ENCODE data around the gene PRSS27.
"Not testable (repeated sequence)": the region's sequence is repeated elsewhere in the genome, so short reads cannot be mapped to it uniquely, and the experiment has no call there.

PRSS27 gene

DNA sequence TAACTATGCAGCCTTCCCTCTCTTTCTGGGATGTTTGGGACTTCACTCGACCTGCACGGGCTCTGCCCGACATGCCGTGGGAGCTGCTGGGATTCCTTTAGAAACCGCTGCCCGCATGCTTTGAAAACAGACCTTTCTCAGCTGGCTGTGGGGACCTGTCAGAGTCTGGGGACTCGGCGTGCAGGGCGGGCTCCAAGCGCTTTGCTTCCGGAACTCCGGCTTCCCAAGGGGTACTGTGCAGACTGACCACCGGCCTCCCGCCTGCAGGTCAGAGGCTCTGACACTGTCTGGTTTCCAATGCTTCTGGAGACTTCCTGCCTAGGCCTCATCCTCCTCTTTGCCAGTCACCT is 11.8 kb downstream of the PRSS27 start:
- no peak for DNase-seq (ENCODE audit: low read depth)

DNA sequence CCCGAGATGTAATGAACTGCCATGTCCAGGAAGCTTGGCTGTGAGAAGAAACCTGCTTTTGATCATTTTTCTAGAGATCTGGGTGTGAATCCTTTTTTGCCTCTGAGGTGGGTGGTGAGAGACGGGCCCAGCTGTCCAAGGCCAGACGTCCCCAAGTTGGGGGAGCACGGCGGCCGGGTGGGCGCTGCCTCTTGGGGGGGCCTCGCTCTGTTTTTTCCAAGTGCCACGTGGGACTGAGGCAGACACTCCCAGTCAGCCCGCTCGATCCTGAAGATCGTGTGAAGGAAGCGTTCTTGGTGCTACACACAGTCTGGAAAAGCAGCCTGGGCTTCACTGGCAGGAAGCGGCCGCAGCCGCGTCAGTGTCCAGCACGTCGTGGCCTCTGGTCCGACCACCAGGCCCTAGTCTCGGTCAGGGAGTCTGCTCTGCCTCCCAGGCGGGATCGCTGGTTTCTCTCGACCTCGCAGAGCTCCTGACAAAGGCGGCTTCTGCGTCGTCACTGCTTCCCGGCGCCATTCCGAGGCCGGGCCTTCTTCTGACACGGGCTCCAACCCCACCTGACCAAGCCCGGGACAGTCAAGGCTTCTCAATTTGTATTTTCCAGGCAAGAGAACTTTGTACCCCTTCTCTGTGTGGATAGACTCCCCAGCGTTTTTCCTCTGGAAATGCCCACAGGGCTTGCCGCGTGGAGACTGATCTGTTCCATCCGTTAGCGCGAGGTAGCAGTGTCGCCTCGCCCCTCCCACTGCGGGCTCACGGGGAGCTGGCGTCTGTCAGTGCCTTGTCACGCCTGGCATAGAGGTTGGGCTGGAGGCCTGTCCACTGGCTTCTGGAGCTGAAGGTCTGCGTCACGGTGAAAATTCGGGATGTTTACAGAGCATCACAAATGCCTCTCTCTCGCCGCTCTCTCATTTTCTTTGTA is 12.4 kb downstream of the PRSS27 start:
- no peak for DNase-seq (ENCODE audit: low read depth)

DNA sequence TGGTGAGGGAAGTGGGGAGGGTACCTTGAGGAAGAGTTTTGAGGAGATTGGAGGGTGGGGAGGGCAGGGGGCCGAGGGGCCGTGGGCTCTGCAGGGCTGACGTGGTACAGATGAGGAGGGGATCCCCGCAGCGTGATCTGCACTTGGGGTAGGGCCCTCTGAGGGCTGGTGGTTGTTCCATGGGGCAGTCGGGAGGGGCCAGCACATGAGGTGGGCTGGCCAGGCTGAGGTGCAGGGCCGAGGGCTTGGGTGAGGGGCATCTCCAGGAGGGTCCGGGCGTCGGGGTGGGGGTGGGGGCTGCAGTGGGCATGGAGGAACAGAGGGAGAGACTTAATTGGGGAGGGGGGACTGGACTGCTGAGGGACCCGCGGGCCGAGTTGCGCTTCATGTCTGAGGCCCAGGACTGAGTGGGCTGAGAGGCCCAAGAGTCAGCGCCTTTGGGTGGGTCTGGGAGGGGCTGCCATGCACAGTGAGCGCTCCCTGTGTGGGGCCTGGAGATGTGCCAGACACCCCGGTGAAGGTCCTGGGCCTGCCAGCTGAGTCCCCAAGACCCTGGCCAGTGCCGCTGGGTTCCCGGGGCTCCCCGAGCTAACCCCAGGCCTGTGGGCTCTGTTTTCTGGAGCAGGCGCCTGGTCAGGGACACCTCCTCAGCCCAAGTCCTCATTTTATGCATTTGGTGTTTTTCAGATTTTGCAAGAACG is 13.3 kb downstream of the PRSS27 start:
- DNase-seq (ENCODE audit: low read depth), result no peak

DNA sequence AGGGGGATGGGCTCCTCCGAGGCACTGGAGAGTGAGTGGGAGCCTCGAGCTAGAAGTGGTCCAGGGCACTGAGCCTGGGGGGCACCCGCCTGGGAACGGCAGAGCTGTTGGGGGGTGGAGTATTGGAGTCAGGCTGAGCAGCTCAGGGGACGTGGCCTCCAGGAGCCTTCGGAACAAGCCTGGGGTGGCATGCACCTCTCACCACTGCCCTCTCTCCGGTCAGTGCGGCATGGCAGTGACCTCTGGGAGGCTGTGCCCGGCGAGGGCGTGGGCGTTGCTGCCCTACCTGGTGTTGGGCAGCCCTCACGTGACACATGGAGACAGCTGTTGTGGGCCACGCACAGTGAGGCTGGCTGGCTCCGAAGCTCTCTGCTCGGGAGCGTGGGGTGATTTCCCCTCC is 13.9 kb downstream of the PRSS27 start:
- no peak for DNase-seq (ENCODE audit: low read depth)

DNA sequence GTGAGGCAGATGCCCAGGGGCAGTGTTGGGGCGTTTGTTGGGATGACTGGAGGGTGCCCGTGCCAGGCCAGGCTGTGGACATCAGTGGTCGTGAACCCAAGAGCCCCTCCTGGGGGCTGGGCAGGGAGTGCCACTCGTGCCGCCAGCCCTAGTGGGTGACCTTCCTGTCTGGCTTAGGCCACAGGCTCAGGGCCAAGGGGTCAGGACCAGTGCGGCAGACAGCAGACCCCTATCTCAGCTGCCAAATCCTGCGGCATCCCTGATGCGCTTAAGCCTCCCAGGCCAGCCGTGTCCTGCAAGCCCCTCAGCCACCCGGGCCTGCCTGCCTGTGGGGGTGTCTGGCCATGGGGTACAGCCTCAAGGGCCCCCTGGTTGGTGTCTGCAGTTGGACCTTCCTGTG is 14.7 kb downstream of the PRSS27 start:
- DNase-seq (ENCODE audit: low read depth), result no peak

DNA sequence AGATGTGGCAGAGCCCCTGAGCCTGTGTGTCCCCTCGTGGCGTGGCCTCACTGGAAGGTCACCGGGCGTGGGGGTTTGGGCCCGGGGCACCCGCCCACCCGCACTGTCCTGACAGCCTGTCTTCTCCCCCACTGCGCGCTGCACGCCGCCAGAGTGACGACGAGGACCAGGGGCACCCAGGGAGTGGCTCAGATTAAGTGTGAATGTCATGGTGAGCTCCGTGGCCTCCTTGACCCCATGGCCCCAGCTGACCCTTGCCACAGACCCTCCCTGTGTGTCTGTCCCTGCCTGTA is 15.1 kb downstream of the PRSS27 start:
- no peak for DNase-seq (ENCODE audit: low read depth)

DNA sequence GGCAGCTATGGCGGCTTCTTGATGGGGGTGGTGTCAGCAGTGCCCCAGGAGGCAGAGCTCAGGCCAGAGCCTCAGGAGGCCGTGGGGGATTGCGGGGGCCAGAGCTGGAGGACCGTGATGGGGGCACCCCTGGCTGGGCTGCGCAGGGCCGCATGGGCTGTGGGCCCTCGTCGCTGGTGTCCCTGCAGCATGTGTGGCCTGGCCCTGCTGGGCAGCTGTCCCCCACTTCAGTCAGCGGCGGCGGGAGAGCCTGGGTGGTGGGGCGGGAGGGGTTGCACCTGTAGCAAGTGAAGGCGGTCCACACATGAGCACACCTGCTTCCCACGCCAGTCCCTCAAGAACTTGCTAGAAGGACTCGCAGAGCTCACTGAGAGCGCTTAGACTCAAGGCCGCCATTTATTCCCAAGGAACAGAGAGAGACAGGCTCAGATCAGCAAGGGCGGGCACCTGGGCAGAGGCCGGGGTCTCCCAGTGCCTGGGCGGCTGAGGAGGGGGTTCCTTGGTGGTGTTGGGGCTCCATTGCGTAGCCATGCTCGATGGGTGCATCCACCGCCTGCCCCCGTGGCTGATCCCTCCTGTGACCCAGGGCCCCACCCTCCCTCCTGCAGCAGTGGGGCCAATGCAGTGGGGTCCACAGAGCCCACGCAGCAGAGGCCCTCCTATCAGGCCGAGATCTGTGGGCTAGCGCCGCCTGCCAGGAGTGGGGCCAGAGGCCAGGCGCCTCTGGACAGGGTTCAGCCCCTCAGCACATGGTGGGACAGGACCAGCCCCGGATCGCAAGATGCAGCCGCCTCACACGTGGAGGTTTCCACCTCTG is 15.7 kb downstream of the PRSS27 start:
- DNase-seq (ENCODE audit: low read depth), result no peak

DNA sequence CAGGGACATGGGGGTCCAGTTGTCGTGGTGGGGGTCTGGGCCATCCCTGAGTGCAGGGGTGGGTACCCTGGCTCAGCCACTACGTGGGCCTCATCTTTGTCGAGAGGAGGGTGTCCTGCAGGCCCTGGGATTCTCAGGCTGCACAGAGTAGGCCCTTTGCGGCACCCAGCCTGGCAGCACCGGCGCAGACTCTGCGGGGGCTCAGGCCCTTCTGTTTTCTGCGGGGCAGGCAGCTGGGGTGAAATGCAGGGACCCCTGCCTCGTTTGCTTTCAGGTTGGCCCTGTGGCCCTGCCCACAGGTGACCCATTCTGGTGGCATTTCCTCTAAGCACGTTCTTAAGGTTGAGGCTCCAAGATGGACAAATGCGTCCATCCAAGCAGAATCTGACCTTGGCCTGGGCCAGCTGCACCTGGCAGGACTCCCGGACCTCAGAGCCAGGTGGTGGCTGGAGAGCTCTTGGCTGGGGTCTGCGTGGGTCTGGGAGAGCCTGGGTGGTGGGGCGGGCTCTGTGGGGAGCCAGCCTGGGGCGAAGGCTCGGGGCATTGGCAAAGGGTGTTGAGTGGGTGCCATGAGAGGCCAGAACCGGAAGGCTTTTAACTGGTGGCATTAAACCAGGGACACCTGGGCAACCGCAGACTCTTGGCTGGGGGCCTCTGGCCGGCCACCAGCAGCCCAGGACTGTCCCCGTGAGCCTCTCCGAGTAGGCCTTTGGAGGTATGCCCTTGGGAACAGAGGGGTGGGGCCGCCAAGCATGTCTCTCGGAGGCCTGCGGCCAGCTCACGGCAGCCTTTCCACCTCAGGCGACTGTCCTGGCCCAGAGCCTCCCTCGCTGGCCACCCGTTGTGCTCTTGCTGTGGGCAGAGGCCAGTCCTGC is 16.9 kb downstream of the PRSS27 start:
- DNase-seq (ENCODE audit: low read depth), result no peak

DNA sequence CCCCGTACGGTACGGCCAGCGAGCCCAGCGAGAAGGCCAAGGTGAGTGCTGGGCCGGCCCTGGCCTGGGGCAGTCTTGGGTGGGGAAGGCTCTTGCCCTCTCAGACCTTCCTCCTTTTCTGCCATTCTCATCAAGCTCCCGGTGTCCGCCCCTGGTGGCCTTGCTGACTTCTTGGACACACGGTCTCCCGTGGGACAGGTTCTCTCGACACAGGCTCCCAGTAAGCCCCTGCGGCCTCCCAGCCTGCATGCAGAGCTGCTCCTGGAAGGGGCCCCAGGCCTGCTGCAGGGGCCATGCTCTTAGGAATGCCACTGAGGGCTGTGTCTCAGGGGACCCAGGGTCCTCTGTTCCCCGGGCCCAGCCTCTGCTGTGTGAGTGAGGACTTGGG is 17.6 kb downstream of the PRSS27 start:
- DNase-seq (ENCODE audit: low read depth), result no peak

DNA sequence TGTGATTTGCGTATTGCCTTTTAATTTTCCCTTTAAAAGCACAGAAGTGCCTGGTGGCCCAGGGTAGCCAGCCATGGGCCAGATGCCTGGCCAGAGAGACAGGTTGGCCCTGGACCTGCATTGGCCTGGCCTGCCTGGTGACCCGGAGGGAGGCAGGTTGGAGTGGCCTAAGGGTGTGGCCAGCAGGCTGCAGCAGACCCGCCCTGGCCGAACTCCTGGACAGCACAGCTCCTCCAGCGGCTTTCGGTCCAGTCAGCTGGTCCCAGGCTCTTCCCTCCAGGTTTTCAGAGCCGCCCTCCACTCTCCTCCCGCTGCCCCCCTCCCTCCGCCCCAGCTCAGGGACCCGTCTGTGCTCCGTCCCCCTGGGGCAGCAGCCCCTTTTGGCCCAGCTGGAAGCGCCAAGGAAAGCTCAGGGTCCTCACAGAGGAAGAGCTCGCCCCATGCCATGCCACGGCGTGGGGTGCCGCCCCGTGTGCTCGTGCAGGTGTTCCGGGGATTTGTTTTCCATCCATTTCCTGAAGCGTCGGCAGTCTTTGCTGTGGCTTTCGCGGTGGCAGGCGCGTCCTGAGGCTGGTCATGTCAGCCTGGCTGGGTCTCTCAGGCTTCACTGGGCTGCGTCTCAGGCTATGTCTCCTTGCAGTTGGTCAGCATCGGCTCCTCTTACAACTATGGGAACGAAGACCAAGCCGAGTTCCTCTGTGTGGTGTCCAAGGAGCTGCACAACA is 18.1 kb downstream of the PRSS27 start:
- no peak for DNase-seq (ENCODE audit: low read depth)

DNA sequence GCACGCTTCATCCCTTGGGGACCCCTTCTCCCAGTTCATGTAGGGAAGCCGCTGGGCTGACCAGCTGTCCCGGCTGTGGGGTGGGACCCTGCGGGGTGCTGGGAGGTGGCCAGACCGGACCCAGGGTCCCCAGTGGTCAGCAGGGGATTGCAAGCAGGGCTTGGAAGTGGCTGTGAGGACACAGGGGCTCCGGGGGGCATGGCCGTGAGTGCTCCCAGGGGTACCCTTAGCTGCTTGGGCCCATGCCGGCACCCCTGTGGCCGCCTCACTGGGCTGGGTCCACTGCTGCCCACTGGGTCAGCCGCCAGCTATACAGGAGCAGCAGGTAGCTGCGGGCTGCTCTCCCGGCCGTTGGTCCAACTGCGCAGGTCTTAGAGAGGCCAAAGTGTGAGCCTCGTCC is 18.8 kb downstream of the PRSS27 start:
- no peak for DNase-seq (ENCODE audit: low read depth)

DNA sequence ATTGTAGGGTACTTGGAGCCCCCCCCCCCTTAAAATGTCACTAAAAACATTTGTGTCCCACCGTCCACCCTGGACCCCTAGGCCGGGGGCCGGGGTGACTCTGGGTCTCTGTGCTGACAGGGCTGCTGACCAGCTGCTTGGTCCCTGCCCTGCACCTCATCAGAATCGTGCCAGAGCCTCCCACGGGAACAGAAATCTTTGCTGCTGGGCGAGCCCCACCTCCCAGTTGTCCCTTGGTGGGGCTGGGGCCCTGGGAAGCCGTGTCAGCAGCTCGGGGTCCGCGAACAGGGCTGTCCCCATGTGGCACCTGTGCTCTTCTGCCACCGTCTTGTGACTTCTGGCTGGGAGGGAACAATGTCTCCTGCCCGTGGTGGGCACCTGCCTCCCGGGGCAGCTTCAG is 19.2 kb downstream of the PRSS27 start:
- no peak for DNase-seq (ENCODE audit: low read depth)

DNA sequence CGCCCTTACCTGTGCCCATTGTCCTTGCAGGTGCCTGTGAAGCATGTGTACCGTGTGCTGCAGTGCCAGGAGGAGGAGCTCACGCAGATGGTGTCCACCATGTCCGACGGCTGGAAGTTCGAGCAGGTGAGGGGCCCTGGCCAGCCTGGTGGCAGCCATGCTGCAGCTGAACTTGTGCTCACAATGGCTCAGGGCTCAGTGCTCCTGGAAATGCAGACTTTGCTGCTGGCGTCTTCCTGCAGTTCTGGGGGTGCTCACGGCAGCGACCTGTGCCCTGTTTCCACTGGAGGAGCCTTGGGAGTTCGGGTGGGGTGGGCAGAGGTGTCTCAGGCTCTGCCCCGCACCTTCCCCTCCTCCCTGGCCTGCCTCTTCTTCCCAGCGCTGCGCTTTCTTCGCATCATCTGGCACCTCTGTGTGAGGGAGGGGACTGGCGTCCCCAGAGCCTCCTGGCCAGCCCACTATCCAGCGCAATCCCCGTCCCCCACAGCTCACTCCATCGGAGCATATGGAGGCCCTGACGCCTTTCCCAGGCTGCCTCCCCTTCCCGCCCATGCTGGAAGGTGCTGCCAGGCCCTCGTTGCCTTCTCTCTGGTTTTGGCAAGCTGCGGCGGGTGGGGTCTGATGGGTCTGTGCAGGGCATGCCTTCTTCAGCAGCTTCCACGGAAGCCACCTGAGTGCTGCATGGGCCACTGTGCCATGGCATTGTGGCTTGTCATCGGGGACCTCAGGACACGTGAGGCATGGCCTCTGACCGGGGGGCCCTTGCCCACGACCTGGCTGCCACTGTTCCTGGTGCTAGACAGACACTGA is 20.0 kb downstream of the PRSS27 start:
- no peak for DNase-seq (ENCODE audit: low read depth)

DNA sequence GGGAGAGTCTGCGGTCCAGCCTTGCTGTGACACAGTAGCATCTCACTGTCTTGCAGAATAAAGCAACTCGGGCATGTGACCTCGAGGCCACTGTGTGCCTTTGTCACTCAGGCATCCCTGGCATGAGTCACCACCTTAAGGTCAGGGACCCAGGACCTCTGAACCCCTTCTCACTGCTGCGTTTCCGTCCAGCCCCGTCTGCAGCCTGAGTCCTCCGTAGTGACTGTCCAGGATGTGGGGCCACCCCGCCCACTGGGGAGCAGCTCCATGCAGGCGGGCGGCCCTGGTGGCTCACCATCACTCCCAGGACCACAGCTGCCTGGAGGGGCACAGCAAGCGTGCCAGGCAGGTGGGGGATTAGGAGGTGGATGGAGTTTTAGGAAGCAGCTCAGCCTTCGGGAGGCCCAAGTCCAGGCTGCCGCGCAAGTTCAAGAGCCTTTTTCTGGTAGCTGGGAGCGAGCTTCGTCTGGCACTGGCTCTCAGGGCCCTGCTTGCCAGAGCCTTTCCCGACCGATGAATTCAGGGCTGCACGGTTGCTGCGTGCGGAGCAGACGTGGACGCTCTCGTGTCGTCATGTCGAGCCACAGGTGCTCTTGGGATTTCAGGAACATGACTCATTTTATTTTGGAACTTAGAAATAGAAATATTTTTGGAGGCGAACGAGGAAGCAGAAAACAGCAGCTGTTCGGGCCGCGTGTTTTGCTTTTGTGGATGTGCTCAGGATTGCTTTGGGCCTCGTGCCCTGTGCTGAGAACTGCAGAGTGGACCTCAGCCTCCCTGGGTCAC is 20.9 kb downstream of the PRSS27 start:
- no peak for DNase-seq (ENCODE audit: low read depth)

DNA sequence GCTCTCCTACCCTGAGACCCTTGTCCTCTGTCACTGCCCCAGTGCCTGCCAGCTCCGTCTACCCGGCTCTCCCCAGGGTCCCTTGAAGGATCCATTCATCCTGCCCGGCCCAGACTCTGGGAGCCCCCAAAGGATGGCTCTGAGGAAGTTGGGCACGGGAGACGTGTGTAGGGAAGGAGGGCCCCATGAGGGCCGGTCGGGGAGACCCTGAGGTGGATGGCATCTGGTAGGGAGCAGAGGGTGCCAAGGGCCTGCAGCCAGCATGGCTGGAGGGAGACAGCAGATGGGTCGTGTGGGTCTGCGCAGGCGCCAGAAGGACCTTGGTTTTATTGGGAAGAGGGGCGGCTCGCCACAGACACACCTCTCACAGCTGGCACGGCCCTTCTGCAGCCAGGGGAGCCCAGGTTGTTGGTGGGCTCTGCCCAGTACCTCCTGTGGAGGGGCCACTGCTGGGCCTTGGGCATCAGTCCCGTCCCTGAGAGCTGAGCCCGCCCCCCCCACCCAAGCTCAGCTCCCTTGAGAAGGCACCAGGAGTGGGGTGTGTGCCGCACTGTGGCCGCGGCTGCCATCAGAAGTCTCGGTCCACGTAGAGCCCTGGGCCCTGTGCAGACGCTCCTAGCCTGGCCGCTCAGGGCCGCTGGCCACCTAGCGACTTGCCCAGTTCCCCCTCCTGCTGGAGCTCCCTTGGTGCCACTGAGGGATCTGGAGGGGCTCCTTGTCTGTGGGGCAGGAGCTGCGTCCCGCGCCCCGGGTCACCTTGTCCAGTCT is 21.7 kb downstream of the PRSS27 start:
- DNase-seq (ENCODE audit: low read depth), result no peak

DNA sequence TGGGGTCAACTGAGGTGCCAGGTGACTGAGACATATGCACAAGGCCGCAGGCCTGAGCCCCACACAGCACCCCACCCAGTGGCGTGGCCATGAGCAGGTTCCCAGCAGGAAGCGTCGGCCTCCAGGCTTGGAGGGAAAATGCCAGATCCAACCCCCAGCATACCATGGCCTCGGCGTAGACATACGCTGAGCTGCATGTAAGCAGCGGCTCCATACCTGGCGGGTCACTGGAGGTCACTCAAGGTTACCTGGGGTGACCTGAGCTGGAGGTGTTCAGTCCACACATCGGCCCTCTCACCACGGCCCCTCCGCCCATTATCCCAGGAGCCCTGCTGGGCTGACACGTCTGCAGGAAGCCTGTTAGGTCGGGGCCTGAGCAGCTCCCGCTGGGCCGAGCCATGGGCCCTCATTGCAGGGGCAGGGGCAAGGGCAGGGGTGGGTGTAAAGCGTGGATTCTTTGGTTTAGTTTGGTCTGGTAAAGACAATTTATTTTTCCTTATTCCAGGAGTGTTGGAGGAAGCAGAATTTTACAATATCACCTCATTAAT is 22.5 kb downstream of the PRSS27 start:
- no peak for DNase-seq (ENCODE audit: low read depth)

DNA sequence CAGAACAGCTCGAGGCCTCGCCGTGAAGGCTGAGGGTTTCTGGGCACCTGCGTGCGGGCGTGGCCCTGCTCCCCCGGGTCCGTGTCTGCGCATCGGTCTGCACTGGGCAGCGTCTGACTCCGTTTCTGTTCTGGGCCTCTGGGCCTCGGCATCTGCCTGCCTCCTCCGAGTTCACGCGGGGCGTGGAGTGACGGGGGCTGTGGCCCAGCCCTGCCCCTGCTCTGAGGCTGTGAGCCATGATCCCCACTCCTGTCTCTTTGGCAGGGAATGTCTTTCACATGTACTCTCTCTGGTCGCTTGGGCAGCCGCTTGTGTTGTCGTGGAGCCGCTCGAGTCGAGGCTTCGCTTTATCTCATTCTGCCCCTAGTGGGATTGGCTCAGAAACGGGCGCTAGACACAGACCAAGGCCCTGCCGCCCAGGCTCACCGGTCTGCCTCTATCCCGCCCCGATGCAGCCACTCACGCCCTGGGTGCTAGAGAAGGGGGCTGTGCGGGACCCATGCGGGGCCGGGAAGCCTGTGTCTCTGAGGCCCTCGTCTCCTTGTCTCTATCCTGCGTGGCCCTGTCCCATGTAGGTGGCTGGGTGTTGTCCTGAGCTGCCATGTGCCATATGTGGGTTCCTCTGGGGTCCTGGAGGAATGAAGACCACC is 23.3 kb downstream of the PRSS27 start:
- not testable (repeated sequence) for DNase-seq (ENCODE audit: low read depth)

Data from ELR (cell line).